SIG-M5 (cell line): Measurements from ENCODE around the gene SOWAHB.

Source experiments
- DNase-seq: peaks from one replicate; lab custom pipeline; 2025; lab: John Stamatoyannopoulos, UW

The SOWAHB gene

DNA sequence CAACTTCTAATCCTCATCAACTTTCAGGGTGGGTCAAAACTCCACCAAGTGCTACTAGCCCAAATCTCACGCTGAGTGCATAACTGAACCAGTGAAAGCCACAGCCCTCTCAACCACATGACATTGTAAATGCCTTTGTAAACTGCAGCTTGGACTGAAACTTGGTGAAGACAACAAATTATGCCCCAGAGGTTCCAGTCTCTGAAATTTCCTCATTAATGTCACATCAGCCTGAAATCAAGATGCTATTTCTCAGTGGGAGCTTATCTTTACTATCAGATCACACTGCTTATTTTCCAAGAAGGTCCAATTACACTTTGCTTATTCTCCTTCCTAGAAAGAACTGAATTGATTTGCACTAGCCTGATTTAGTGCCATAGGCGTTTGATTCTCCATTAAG, 46.6 kb downstream of the SOWAHB start:
- no peak for DNase-seq

DNA sequence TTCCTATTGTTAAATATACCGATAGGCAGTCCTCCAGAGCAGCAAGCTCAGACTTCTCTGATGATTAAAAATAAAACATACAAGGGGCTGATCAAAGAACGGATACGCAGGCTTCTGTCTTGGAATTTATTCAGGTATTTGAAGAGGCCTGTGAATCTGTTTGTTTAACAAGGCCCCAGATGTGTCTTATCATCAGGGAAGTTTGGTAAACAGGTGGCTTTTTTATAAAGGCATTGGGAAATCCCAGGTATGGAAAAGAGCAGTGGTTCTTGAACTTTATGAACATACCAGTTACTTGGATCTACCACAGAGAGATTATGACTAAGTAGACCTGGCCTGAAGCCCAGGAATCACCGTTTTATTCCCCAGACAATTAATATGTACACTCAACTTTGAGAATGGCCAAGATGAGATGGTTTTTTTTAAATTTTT, 47.9 kb downstream of the SOWAHB start:
- no peak for DNase-seq
